IMR-90 (cell line): ENCODE data around the gene BPIFA1. TPM values are rescaled to one million over a fixed set of nuclear protein-coding genes. Genes with fewer than 3 reads are reported as not detected.

Experiments used
- ATAC-seq: fragments of 200-7000 bp; cut with Tn5 transposase; 2 replicates; pipeline ENCODE4 v1.9.1; 2020; ENCODE audit warnings: low read depth, mild to moderate bottlenecking, moderate library complexity
- BruUV-seq: library from RNA; stranded (reverse); fragments of 400-500 nt; replicated peaks from 2 replicates; lab custom pipeline; 2021; lab: Mats Ljungman, UMichigan
- CTCF ChIA-PET: fragments of 300-600 bp; formaldehyde crosslinking; extraction: SDS; loops from one replicate; lab custom pipeline; 2021; ENCODE audit warnings: antibody characterized with exemption; lab: Yijun Ruan, JAX
- POLR2A ChIA-PET: fragments of 300-600 bp; sonication (Branson Sonifier 250); formaldehyde crosslinking; loops from one replicate; lab custom pipeline; 2022; ENCODE audit warnings: antibody characterized with exemption; ENCODE audit not compliant: unreplicated experiment; lab: Charles Lee
- DNase-seq: peaks from one replicate; pipeline ENCODE4 v3.0.0; 2013
- H2AFZ ChIP-seq: replicated peaks from 2 replicates; pipeline ENCODE3; 2013; ENCODE audit warnings: low read length, mild to moderate bottlenecking; ENCODE audit not compliant: poor library complexity
- H2AK5ac ChIP-seq: 2 replicates; pipeline ENCODE4 v1.6.1; 2013; ENCODE audit warnings: low read depth, low read length, inconsistent platforms
- H2AK9ac ChIP-seq: replicated peaks from 2 replicates; pipeline ENCODE3; 2013; ENCODE audit warnings: mild to moderate bottlenecking, low read depth, low read length, moderate library complexity; ENCODE audit not compliant: poor library complexity
- H2BK120ac ChIP-seq: 2 replicates; pipeline ENCODE4 v1.6.1; 2013; ENCODE audit warnings: low read depth, low read length, inconsistent platforms
- H2BK15ac ChIP-seq: 3 replicates; pipeline ENCODE4 v1.6.1; 2013; ENCODE audit warnings: low read depth, low read length, inconsistent platforms
- H2BK20ac ChIP-seq: 2 replicates; pipeline ENCODE4 v1.6.1; 2013; ENCODE audit warnings: low read depth, mild to moderate bottlenecking, inconsistent platforms, low read length, moderate library complexity
- H2BK5ac ChIP-seq: 2 replicates; pipeline ENCODE4 v1.6.1; 2013; ENCODE audit warnings: mild to moderate bottlenecking, low read depth, low read length, inconsistent platforms; ENCODE audit not compliant: poor library complexity, severe bottlenecking
- H3K14ac ChIP-seq: replicated peaks from 2 replicates; pipeline ENCODE4 v1.6.1; 2013; ENCODE audit warnings: low read depth, low read length, inconsistent platforms
- H3K18ac ChIP-seq: 2 replicates; pipeline ENCODE4 v1.6.1; 2013; ENCODE audit warnings: low read depth, low read length, control low read depth
- H3K23ac ChIP-seq: 2 replicates; pipeline ENCODE4 v1.6.1; 2013; ENCODE audit warnings: low read depth, low read length, inconsistent platforms
- H3K27ac ChIP-seq: 2 replicates; pipeline ENCODE4 v1.5.1; 2013; ENCODE audit warnings: mild to moderate bottlenecking, control low read depth, low read length; ENCODE audit not compliant: insufficient read depth
- H3K27me3 ChIP-seq: 2 replicates; pipeline ENCODE4 v1.6.1; 2013; ENCODE audit warnings: low read length; ENCODE audit not compliant: control insufficient read depth, insufficient read depth
- H3K36me3 ChIP-seq: 2 replicates; pipeline ENCODE4 v1.6.1; 2013; ENCODE audit warnings: low read length, mixed read lengths; ENCODE audit not compliant: control insufficient read depth, insufficient read depth
- H3K4ac ChIP-seq: 2 replicates; pipeline ENCODE4 v1.6.1; 2013; ENCODE audit warnings: low read depth, low read length, inconsistent platforms
- H3K4me1 ChIP-seq: 2 replicates; pipeline ENCODE4 v1.6.1; 2013; ENCODE audit warnings: low read length, mixed read lengths; ENCODE audit not compliant: control insufficient read depth, insufficient read depth
- H3K4me2 ChIP-seq: 2 replicates; pipeline ENCODE4 v1.6.1; 2013; ENCODE audit warnings: low read depth, mild to moderate bottlenecking, control low read depth, low read length, moderate library complexity
- H3K4me3 ChIP-seq: 2 replicates; pipeline ENCODE4 v1.5.1; 2013; ENCODE audit warnings: low read depth, mild to moderate bottlenecking, control low read depth, low read length, moderate library complexity; ENCODE audit not compliant: insufficient read depth
- H3K56ac ChIP-seq: 2 replicates; pipeline ENCODE4 v1.6.1; 2013; ENCODE audit warnings: low read length, inconsistent platforms; ENCODE audit not compliant: insufficient read depth; ENCODE audit errors: extremely low read depth
- H3K79me1 ChIP-seq, 2 experiments: 2 replicates each; pipeline ENCODE4 v1.6.1; 2013; ENCODE audit warnings: low read length in 2 of 2, inconsistent platforms in 1 of 2, low read depth in 1 of 2
- H3K9ac ChIP-seq: 2 replicates; pipeline ENCODE4 v1.6.1; 2013; ENCODE audit warnings: low read depth, low read length, control low read depth
- H3K9me1 ChIP-seq: 2 replicates; pipeline ENCODE4 v1.6.1; 2013; ENCODE audit warnings: low read length, inconsistent platforms; ENCODE audit not compliant: insufficient read depth
- H3K9me3 ChIP-seq: 2 replicates; pipeline ENCODE4 v1.6.1; 2013; ENCODE audit warnings: low read length; ENCODE audit not compliant: control insufficient read depth, insufficient read depth
- H4K20me1 ChIP-seq: 2 replicates; pipeline ENCODE4 v1.6.1; 2013; ENCODE audit warnings: low read length, inconsistent platforms; ENCODE audit not compliant: insufficient read depth
- H4K5ac ChIP-seq: 2 replicates; pipeline ENCODE4 v1.6.1; 2013; ENCODE audit warnings: mild to moderate bottlenecking, low read depth, low read length, control low read depth
- H4K8ac ChIP-seq, 2 experiments: 2 replicates each; pipeline ENCODE4 v1.6.1; 2013; ENCODE audit warnings: low read depth in 2 of 2, low read length in 2 of 2, control low read depth in 1 of 2, inconsistent platforms in 1 of 2
- H4K91ac ChIP-seq: 2 replicates; pipeline ENCODE4 v1.6.1; 2013; ENCODE audit warnings: low read depth, low read length, inconsistent platforms; ENCODE audit not compliant: insufficient read depth
- BHLHE40 ChIP-seq: fragments of 150-350 bp; IDR thresholded peaks from 2 replicates; pipeline ENCODE4 v1.6.1; 2016; ENCODE audit warnings: mild to moderate bottlenecking, low read depth, low read length
- CEBPB ChIP-seq: IDR thresholded peaks from 2 replicates; pipeline ENCODE4 v1.6.1; 2012; ENCODE audit warnings: low read depth, low read length, improper control_type of control experiment
- CHD1 ChIP-seq: IDR thresholded peaks from 2 replicates; pipeline ENCODE4 v1.6.1; 2012; ENCODE audit warnings: low read depth, low read length, improper control_type of control experiment
- CTCF ChIP-seq: conservative IDR thresholded peaks from 2 replicates; pipeline ENCODE4 v1.5.1; 2012; ENCODE audit warnings: mild to moderate bottlenecking, low read depth, low read length, improper control_type of control experiment
- ELK1 ChIP-seq: fragments of 150-350 bp; IDR thresholded peaks from 2 replicates; pipeline ENCODE4 v1.6.1; 2016; ENCODE audit warnings: low read depth, mild to moderate bottlenecking, low read length, moderate library complexity, borderline replicate concordance
- FOS ChIP-seq: fragments of 150-350 bp; IDR thresholded peaks from 2 replicates; pipeline ENCODE4 v1.6.1; 2016; ENCODE audit warnings: low read depth, low read length
- MAFK ChIP-seq: IDR thresholded peaks from 2 replicates; pipeline ENCODE4 v1.6.1; 2012; ENCODE audit warnings: low read depth, low read length, improper control_type of control experiment
- MAZ ChIP-seq: IDR thresholded peaks from 2 replicates; pipeline ENCODE4 v1.6.1; 2012; ENCODE audit warnings: low read depth, mild to moderate bottlenecking, low read length, improper control_type of control experiment, moderate library complexity, borderline replicate concordance
- MXI1 ChIP-seq: IDR thresholded peaks from 2 replicates; pipeline ENCODE4 v1.6.1; 2012; ENCODE audit warnings: low read depth, mild to moderate bottlenecking, low read length, moderate library complexity, borderline replicate concordance
- NFE2L2 ChIP-seq: fragments of 150-350 bp; IDR thresholded peaks from 2 replicates; pipeline ENCODE4 v1.6.1; 2016; ENCODE audit warnings: low read depth, mild to moderate bottlenecking, low read length
- POLR2A ChIP-seq: IDR thresholded peaks from 2 replicates; pipeline ENCODE4 v1.6.1; 2012; ENCODE audit warnings: mild to moderate bottlenecking, low read depth, low read length
- RAD21 ChIP-seq: IDR thresholded peaks from 2 replicates; pipeline ENCODE4 v1.6.1; 2012; ENCODE audit warnings: low read length, improper control_type of control experiment
- RCOR1 ChIP-seq: IDR thresholded peaks from 2 replicates; pipeline ENCODE4 v1.6.1; 2012; ENCODE audit warnings: mild to moderate bottlenecking, low read length, improper control_type of control experiment; ENCODE audit not compliant: insufficient replicate concordance
- RFX5 ChIP-seq: IDR thresholded peaks from 2 replicates; pipeline ENCODE4 v1.8.0; 2012; ENCODE audit warnings: low read depth, mild to moderate bottlenecking, low read length, moderate library complexity
- SMC3 ChIP-seq: fragments of 150-350 bp; IDR thresholded peaks from 2 replicates; pipeline ENCODE4 v1.6.1; 2016; ENCODE audit warnings: low read depth, mild to moderate bottlenecking, antibody characterized with exemption, low read length, moderate library complexity
- USF2 ChIP-seq: fragments of 150-350 bp; IDR thresholded peaks from 2 replicates; pipeline ENCODE4 v1.6.1; 2017; ENCODE audit warnings: mild to moderate bottlenecking, antibody characterized with exemption, low read length, low read depth
- WGBS, 2 experiments: methylation state at CpG; one replicate each; pipeline versions ENCODE4 v1.1.5 to v1.1.7; 2013; ENCODE audit warnings: missing lambda C conversion rate in 2 of 2; ENCODE audit not compliant: insufficient read length in 1 of 2; ENCODE audit errors: extremely low coverage in 2 of 2; 5-methylcytosine and 5-hydroxymethylcytosine counted together
- dilution Hi-C: fragments of 300-500 bp; cut with HindIII; formaldehyde crosslinking; loops from one replicate; pipeline ENCODE4 v1.14.3; 2018; ENCODE audit warnings: low sequenced_read_pairs; ENCODE audit not compliant: unreplicated experiment
- in situ Hi-C: fragments of 300-500 bp; cut with MboI; formaldehyde crosslinking; loops from 3 replicates; pipeline ENCODE4 v1.14.3; 2019; ENCODE audit warnings: low sequenced_read_pairs, inconsistent platforms, mixed read lengths
- intact Hi-C: fragments of 100-400 bp; cut with micrococcal nuclease; formaldehyde crosslinking; loops from 2 replicates; pipeline ENCODE4 v1.10.0; 2022
- polyA plus RNA-seq, 3 experiments: library from polyadenylated mRNA; depleted of rRNA; stranded (reverse); fragments of >200 nt; gene quantifications; 2 replicates each; pipeline ENCODE4 v1.2.3, GENCODE V29; 2012; ENCODE audit warnings: low replicate concordance in 1 of 3
- total RNA-seq: library from RNA; depleted of rRNA; stranded (reverse); fragments of >200 nt; gene quantifications from 2 replicates; pipeline ENCODE4 v1.2.3, GENCODE V29; 2012

BPIFA1 gene
- total and polyA plus RNA-seq, 2 of the 4 experiments (the other 2 are of a cell fraction) = not detected

- Histone ChIP-seq H3K4me1 (no peaks in the 10 kb centered on the region), H2BK15ac (no peak overlapping the region), H2AK5ac (no peak overlapping the region), H3K79me1 (no peaks in the 10 kb centered on the region), H3K27ac (no peak overlapping the region), H3K9me3 (no peaks in the 10 kb centered on the region), H3K9ac (no peak overlapping the region), H4K20me1 (no peaks in the 10 kb centered on the region), H3K56ac (no peak overlapping the region), H3K14ac (no peak overlapping the region), H3K18ac (no peak overlapping the region), H3K4me2 (no peak overlapping the region), H2AFZ (no peak overlapping the region), H2BK120ac (no peak overlapping the region), H3K23ac (no peak overlapping the region), H4K91ac (no peak overlapping the region), H3K4ac (no peak overlapping the region), H2BK5ac (no peak overlapping the region), H3K9me1 (no peaks in the 10 kb centered on the region), H4K8ac (no peak overlapping the region), H4K5ac (no peak overlapping the region), H3K27me3 (no peaks in the 10 kb centered on the region), H2AK9ac (no peak overlapping the region), H3K4me3 (no peak overlapping the region), H3K36me3 (no peaks in the 10 kb centered on the region), H2BK20ac (no peak overlapping the region)
- intact Hi-C loops = no loop called here
- dilution Hi-C loops = no loop called here
- WGBS, 2 experiments = no CpG with 5 or more reads among the region's 3 CpGs
- ATAC-seq (no peak), DNase-seq (no peak)
- ChIA-PET POLR2A (no interaction called here), CTCF (no interaction called here)
- TF ChIP-seq RCOR1 (no peak), MAFK (no peak), CTCF (no peak), CEBPB (no peak), ELK1 (no peak), NFE2L2 (no peak), RFX5 (no peak), RAD21 (no peak), POLR2A (no peak), BHLHE40 (no peak), MAZ (no peak), CHD1 (no peak), USF2 (no peak), SMC3 (no peak), MXI1 (no peak), FOS (no peak)
- BruUV-seq = no TSS peak
- in situ Hi-C loops = no loop called here
Measured at GRCh38 chr20:33252460-33252859, 16.7 kb downstream of the BPIFA1 start.
